DND-41 (cell line): Measurements from ENCODE around the gene OSM.

Experiments
- ATAC-seq: fragments of 200-7000 bp; cut with Tn5 transposase; 3 replicates; pipeline ENCODE4 v1.9.1; 2021; ENCODE audit warnings: low read depth; ENCODE audit not compliant: insufficient read depth
- DNase-seq: peaks from one replicate; pipeline ENCODE4 v3.0.0-alpha.2; 2020
- H2AFZ ChIP-seq: 2 replicates; pipeline ENCODE4 v1.6.0; 2012; ENCODE audit warnings: low read depth, low read length
- H3K27ac ChIP-seq: 2 replicates; pipeline ENCODE4 v1.5.1; 2012; ENCODE audit warnings: low read length, inconsistent platforms
- H3K27me3 ChIP-seq: fragments of 200-600 bp; sonication (generic); 2 replicates; pipeline ENCODE4 v1.6.0; 2012; ENCODE audit warnings: low read length, mild to moderate bottlenecking, inconsistent platforms; ENCODE audit not compliant: insufficient read depth, poor library complexity
- H3K36me3 ChIP-seq: 2 replicates; pipeline ENCODE4 v1.5.1; 2012; ENCODE audit warnings: low read length, inconsistent platforms; ENCODE audit not compliant: insufficient read depth
- H3K4me1 ChIP-seq: 2 replicates; pipeline ENCODE4 v1.5.1; 2012; ENCODE audit warnings: mild to moderate bottlenecking, low read length; ENCODE audit not compliant: insufficient read depth
- H3K4me2 ChIP-seq: 2 replicates; pipeline ENCODE4 v1.6.0; 2012; ENCODE audit warnings: mild to moderate bottlenecking, moderate library complexity, low read length, inconsistent platforms; ENCODE audit not compliant: insufficient read depth
- H3K4me3 ChIP-seq, 2 experiments: fragments of 200-600 bp in 1 of 2; shearing (Covaris generic) in 1 of 2; 2 replicates each; pipeline ENCODE4 v1.5.1; 2012 to 2016; ENCODE audit warnings: inconsistent platforms in 2 of 2, low read length in 2 of 2, mild to moderate bottlenecking in 2 of 2, low read depth in 1 of 2, moderate library complexity in 1 of 2
- H3K79me2 ChIP-seq: 2 replicates; pipeline ENCODE4 v1.6.0; 2012; ENCODE audit warnings: low read length, inconsistent platforms; ENCODE audit not compliant: insufficient read depth
- H3K9ac ChIP-seq: 2 replicates; pipeline ENCODE4 v1.6.0; 2012; ENCODE audit warnings: low read depth, mild to moderate bottlenecking, inconsistent platforms, low read length, moderate library complexity
- H3K9me3 ChIP-seq: 2 replicates; pipeline ENCODE4 v1.5.1; 2012; ENCODE audit warnings: low read length, moderate library complexity, mild to moderate bottlenecking, inconsistent platforms; ENCODE audit not compliant: insufficient read depth, severe bottlenecking
- H4K20me1 ChIP-seq: 2 replicates; pipeline ENCODE4 v1.6.0; 2012; ENCODE audit warnings: low read length; ENCODE audit not compliant: insufficient read depth
- EZH2 ChIP-seq: IDR thresholded peaks from 3 replicates; pipeline ENCODE4 v1.6.1; 2012; ENCODE audit warnings: borderline replicate concordance, low read depth, mild to moderate bottlenecking, moderate library complexity, low read length, inconsistent platforms; ENCODE audit not compliant: severe bottlenecking
- TF ChIP-seq, protein P1 (sequence below): IDR thresholded peaks from 2 replicates; pipeline ENCODE4 v1.5.1; 2012; ENCODE audit warnings: borderline replicate concordance, low read length, moderate library complexity, mild to moderate bottlenecking; ENCODE audit not compliant: poor library complexity, severe bottlenecking; ENCODE audit errors: extremely low read depth

The OSM gene

DNA sequence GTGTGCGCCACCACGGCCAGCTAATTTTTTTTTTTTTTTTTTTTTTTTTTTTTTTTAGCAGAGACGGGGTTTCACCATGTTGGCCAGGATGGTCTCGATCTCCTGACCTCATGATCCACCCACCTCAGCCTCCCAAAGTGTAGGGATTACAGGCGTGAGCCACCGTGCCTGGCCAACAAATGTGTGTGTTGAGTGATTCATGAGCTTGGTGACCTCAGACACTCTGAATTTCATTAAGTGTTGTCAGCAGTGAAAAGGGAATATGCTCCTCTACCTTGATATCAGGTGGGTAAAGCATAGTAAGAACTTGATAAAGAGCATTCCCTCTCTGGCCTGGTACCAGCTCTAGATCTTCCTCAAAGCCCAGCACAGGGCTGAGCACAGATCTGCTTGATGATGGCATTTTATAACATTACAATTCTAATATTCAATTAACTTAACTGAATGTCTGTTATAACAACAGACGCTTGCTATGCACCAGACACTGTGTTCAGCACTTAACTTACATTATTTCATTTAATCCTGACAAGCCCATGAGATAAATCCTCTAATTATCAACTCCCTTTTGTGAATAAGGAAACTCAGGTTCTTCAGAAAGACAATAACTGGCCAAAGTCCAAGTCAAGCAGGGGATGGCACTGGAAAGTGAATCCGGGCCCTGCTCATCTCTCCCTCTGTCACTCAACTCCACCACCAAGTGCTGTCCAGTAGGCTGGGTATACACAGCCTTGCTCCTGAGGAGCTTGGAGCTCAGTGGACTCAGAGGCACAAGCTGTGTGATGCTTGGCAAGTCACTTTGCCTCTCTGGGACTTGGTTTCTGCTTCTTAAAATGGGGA is 47.1 kb upstream of the OSM start:
- Histone ChIP-seq H3K4me1 (peaks cover 88% of the 10 kb centered on the region), H2AFZ (no peak overlapping the region), H3K79me2 (peaks cover 98% of the 10 kb centered on the region), H3K4me3 (no peak overlapping the region), H3K4me2 (no peak overlapping the region), H3K36me3 (peaks cover 83% of the 10 kb centered on the region), H3K9ac (no peak overlapping the region), H3K27me3 (no peaks in the 10 kb centered on the region), H3K9me3 (no peaks in the 10 kb centered on the region), H4K20me1 (peaks cover 27% of the 10 kb centered on the region), H3K27ac (peak overlapping the region; percentile 38; the same call in 1 of the 2 replicates)
- TF ChIP-seq, protein P1, sequence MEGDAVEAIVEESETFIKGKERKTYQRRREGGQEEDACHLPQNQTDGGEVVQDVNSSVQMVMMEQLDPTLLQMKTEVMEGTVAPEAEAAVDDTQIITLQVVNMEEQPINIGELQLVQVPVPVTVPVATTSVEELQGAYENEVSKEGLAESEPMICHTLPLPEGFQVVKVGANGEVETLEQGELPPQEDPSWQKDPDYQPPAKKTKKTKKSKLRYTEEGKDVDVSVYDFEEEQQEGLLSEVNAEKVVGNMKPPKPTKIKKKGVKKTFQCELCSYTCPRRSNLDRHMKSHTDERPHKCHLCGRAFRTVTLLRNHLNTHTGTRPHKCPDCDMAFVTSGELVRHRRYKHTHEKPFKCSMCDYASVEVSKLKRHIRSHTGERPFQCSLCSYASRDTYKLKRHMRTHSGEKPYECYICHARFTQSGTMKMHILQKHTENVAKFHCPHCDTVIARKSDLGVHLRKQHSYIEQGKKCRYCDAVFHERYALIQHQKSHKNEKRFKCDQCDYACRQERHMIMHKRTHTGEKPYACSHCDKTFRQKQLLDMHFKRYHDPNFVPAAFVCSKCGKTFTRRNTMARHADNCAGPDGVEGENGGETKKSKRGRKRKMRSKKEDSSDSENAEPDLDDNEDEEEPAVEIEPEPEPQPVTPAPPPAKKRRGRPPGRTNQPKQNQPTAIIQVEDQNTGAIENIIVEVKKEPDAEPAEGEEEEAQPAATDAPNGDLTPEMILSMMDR = no peak
- TF ChIP-seq EZH2 = no peak
- DNase-seq = no peak
- ATAC-seq = no peak

DNA sequence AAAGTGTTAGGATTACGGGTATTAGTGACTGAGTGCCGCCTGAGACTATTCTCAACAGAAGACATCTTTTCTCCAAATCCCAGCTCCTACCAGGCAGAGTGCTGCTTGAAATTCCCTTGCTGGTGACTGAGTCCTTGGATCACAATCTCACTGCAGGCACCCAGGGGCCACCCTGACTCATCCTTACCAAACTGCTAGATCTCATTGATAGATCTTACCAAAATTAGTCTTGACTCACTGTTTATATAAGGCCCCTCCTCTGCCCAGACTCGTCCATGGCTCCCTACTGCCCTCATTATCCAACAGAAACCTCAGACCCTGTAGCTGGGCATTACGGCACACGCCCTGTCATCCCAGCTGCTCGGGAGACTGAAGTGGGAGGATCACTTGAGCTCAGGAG is 45.4 kb upstream of the OSM start:
- H3K27ac ChIP-seq = peak overlapping the region; percentile 89
- H3K9ac ChIP-seq = no peak overlapping the region
- peaks cover 68% of the 10 kb centered on the region for H3K36me3 ChIP-seq
- ATAC-seq (no peak), DNase-seq (no peak)
- TF ChIP-seq, protein P1 = no peak
- no peak for TF ChIP-seq EZH2
- no peaks in the 10 kb centered on the region for H3K9me3 ChIP-seq
- H4K20me1 ChIP-seq = peaks cover 18% of the 10 kb centered on the region; the same call in 1 of the 2 replicates
- no peak overlapping the region for H2AFZ ChIP-seq
- no peak overlapping the region for H3K4me3 ChIP-seq
- peaks cover 97% of the 10 kb centered on the region for H3K79me2 ChIP-seq
- no peaks in the 10 kb centered on the region for H3K27me3 ChIP-seq
- peaks cover 97% of the 10 kb centered on the region for H3K4me1 ChIP-seq
- H3K4me2 ChIP-seq = no peak overlapping the region

DNA sequence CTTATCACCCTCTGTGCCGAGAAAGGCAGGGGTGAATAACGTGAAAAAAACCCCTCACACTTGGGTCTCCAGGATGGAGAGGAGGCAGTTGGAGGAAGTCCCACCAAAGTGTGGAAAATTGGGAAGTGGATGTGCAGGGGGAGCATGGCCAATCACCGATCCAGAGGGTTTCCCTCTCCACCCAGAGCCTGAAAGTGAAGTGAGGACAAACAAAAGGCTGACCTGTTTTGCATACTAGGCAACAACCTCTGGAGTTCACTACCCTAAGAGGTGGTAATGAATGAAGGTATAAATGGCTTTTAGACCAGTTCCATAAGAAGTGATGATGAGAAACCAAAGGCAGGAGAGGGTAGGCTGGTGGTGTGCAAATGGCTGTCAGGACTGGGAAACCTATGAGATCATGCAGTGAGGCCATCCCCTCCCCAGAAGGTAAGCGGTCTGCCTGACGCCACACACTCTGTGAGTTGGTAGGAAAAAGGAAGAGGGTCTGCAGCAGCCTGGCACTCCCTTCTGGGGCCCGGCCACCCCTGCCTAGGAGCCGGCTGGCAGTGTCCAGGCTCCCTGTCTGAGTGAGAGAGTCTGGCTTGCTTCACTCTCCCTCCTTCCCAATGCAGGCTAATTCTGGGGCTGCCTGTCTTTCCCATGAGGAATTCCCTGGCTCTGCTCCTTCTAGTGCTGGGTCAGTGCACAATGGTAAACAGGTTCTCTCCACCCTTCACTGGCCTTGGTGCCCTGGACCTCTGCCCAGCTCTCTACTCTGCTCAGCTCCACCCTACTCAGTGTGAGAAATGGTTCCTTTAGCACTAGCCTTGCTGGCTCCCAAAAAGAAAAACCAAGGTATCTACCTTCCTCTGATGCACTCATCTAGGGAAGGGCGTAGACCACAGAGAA is 44.5 kb upstream of the OSM start:
- Histone ChIP-seq H4K20me1 (peaks cover 16% of the 10 kb centered on the region; the same call in 1 of the 2 replicates), H3K27ac (peak overlapping the region; percentile 89), H3K9me3 (no peaks in the 10 kb centered on the region), H3K9ac (0 out of 2 replicates have a peak overlapping the region, but pooled peaks have one; percentile 0), H3K4me1 (peaks cover 98% of the 10 kb centered on the region), H3K27me3 (no peaks in the 10 kb centered on the region), H2AFZ (no peak overlapping the region), H3K36me3 (peaks cover 58% of the 10 kb centered on the region), H3K79me2 (peaks cover 88% of the 10 kb centered on the region), H3K4me3 (no peak overlapping the region), H3K4me2 (peak overlapping the region; percentile 28; the same call in 1 of the 2 replicates)
- no peak for TF ChIP-seq EZH2
- TF ChIP-seq, protein P1 = no peak
- DNase-seq = no peak
- no peak for ATAC-seq
